Hematopoietic multipotent progenitor cell treated with erythropoietin and hydrocortisone succinate and interleukin-3 and kit ligand, for 15 days (in vitro differentiated cells): Measurements from ENCODE around the gene MUC2.
"Not testable (repeated sequence)": the region's sequence is repeated elsewhere in the genome, so short reads cannot be mapped to it uniquely, and the experiment has no call there.

Experiments
- DNase-seq: peaks from one replicate; pipeline ENCODE4 v3.0.0-alpha.2; 2015; ENCODE audit warnings: low spot score

The MUC2 gene

DNA sequence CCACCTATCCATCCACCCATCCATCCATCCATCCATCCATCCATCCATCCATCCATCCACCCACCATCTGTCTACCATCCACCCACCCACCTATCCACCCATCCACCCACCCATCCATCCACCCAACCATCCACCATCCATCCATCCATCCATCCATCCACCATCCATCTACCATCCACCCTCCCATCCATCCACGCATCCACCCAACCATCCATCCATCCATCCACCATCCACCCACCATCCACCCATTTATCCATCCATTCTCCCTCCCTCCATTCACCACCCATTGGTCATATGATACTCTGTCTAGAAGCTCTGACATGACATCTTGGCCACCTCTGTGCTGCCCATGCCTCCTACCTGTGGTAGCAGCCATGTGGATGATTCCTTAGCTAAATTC is 31.7 kb downstream of the MUC2 start:
- DNase-seq, result no peak

DNA sequence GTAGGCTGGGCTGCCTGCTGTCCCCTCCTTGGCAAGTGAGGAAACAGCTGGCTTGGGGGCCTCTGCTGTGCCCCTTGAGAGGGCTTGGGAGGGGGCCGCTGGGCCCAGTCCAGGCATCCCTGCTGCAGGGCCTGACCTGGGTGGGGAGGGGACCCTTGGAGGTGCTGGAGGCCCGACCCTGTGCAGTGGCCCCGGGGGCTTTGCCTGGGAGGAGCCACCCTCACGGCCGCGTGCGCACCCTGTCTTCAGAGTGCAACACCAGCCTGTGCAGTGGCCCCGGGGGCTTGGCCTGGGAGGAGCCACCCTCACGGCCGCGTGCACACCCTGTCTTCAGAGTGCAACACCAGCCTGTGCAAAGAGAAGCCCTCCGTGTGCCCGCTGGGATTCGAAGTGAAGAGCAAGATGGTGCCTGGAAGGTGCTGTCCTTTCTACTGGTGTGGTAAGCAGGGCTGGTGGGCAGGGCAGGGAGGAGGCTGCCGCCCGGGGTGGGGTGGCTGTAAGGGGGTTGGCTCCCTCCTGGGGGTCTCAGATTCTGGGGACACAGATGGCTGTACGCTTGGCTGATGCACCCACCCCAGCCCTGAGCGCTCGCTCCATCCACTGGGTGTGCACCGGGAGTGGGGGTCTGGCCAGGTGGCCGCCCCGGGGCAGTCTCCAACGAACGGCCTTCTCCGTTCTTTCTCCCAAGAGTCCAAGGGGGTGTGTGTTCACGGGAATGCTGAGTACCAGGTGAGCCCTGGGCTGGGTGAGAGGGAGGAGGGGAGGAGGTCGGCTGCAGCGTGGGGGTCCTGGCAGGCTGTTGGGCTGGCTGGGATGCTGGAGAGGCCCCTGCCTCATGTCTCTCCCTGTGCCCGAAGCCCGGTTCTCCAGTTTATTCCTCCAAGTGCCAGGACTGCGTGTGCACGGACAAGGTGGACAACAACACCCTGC is 32.9 kb downstream of the MUC2 start:
- DNase-seq, result no peak

DNA sequence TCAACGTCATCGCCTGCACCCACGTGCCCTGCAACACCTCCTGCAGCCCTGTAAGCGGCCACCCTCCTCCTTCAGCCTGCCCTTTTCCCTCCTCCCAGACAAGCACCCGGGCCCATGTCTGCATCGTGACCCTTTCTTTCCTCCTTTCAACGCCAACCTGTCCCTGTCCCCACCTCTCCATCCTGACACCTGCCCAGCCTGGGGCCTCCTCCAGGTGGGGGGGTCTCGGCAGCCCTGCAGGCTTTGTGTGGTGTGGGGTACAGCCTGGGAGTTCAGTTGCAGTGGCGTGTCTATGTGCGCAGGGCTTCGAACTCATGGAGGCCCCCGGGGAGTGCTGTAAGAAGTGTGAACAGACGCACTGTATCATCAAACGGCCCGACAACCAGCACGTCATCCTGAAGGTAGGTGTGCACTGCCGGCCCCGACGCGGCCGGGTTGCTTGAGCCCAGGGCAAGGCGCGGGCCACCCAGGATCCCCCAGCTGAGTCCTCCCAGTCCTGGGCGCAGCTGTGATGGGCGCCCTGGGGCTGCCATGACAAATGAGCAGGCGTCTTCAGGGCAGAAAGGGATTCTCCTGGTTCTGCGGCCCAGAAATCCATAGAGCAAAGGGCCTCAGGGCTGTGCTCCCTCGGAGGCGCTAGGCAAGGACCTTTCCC is 33.7 kb downstream of the MUC2 start:
- DNase-seq, result no peak

DNA sequence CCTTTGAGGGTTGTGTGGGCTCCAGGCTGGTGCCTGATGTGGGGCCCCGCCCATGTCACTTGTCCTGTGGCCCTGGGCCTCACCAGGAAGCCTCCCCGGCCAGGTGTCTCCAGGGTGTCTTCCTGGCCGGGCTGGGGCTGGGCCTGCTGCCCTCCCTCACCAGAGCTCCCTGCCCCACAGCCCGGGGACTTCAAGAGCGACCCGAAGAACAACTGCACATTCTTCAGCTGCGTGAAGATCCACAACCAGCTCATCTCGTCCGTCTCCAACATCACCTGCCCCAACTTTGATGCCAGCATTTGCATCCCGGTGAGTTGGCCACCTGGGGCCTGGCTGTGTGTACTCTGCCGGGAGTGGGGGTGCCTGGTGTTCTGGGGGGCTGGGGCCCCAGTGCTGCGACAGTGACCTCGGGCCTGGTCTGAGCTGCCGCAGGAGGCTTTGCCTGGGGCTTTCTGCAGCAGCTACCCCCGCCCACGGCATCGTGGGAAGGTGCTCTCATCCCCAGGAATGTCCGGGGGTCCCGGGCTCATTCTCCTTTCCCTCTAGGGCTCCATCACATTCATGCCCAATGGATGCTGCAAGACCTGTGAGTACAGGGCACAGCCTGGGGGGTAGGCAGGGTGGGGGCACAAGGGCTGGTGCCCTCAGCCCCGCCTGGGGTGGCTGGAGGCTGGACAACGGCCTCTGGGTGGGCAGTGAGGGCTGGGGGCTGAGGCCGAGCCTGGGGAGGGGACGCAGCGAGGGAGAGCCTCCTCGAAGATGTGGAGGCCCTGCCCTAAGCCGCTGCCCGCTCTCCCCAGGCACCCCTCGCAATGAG is 34.6 kb downstream of the MUC2 start:
- DNase-seq, result no peak

DNA sequence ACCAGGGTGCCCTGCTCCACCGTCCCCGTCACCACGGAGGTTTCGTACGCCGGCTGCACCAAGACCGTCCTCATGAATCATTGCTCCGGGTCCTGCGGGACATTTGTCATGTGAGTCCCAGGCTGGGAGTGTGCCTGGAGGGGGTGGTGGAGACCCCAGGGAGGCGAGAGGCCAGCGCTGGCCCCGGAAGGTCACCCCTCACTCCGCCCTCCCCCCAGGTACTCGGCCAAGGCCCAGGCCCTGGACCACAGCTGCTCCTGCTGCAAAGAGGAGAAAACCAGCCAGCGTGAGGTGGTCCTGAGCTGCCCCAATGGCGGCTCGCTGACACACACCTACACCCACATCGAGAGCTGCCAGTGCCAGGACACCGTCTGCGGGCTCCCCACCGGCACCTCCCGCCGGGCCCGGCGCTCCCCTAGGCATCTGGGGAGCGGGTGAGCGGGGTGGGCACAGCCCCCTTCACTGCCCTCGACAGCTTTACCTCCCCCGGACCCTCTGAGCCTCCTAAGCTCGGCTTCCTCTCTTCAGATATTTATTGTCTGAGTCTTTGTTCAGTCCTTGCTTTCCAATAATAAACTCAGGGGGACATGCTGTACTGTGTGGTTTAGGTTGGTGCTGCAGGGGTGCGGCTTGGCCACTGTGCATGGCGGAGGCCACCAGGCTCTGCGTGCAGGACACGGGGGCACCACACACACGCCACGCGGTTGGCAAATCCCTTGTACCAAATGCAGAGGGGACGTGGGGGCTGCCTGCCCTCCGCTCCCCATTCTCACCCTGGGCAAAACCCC is 35.4 kb downstream of the MUC2 start:
- no peak for DNase-seq

DNA sequence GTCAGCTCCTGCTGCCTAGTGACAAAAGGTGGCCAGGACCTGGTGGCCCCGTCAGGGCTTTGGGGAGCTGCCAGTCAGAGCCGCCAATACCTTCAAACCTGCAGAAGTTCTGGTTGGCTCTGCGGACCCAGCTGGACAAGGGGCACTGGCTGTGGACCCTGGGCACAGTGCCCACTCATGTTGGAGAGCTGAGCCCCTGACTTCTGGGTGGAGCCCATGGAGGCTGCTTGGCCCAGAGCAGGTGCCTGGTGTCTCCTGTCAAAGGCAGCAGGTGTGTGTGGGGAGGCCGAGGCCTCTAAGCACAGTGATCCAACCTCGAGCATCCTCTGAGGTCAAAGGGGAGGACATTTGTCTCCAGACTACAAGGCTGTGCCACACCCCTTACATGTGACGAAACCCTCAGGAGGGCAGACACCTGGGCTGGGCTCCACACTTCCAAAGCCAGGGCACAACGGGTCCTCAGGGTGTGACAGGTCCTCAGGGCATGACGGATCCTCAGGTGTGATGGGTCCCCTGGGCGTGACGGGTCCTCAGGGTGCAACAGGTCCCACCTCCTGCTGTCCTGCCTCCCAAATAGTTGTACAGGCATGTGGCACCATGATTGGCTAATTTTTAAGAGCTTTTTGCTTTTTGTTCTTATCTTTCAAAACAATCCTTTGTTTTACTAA is 37.0 kb downstream of the MUC2 start:
- DNase-seq, result no peak

DNA sequence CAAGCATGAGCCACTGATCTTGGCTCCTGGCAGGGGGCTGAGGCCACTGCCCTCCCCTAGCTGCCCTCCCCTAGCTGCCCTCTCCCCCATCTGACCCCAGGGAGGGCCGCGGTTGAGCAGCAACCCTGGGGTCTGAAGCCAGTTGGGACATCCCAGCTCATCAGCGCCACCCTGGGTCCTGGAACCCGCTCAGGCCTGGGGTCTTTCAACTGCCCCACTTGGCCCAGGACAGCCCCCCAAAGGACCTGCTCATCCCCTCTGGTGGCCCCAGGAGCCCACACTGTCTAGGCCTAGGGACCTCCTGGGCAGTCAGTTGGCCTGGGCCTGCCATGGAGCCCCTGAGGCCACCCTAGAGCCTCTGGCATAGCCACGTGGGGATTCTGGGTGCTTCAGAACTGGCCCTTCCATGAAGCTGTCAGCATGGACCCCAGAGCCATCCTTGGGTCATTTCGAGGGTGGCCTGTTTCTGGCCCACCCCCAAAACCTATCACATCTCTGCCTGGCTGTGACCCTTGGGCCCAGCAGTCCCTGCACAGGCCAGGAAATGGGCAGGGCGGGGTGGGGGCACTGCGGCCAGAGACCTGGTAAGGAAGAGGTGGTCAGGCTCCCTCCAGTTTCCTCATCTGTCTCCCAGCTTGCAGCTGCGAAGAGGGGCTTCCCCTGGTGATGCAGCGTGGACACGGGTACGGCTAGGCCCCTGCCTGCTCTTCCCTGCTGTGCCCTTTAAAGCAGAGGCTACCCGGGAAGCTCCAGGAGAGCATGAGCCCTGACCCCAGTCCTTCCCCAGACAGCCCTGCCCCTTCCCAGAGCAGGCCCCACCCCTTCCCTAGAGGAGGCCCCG is 37.9 kb downstream of the MUC2 start:
- DNase-seq, result no peak

DNA sequence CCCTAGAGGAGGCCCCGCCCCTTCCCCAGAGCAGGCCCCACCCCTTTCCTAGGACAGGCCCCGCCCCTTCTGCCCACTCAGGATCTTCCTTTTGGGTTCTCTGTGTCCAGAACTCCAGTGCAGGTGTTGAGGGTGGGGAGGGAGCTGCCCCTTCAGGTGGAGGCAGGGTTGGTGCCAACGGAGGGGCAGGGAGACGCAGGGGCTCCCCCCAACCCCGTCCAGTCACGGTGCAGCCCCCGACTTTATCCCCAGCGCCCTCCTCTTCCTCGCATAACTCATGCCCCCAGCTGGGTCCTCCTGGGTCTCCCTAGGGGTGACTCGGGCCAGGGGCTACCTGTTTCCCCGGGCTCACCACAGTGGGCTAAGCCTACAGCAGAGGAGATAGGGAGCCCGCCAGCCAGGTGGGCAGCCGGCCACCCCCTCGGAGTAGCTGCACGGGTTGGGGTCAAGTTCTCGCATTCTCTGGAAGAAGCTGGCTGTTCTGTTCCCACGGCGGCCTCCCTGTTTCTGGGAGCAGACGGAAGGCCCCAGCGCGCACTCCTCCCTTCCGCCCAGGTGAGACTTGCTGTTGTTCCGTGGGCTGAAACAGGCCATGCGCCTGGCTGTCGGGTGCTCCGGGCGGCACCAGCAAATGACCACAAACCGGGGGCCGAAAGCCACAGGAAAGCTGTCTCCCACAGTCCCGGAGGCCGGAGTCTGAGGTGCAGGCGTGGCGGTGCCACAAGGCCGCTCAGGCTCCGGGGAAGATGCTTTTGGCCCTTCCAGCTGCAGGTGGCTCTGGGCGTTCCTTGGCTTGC is 38.9 kb downstream of the MUC2 start:
- no peak for DNase-seq

DNA sequence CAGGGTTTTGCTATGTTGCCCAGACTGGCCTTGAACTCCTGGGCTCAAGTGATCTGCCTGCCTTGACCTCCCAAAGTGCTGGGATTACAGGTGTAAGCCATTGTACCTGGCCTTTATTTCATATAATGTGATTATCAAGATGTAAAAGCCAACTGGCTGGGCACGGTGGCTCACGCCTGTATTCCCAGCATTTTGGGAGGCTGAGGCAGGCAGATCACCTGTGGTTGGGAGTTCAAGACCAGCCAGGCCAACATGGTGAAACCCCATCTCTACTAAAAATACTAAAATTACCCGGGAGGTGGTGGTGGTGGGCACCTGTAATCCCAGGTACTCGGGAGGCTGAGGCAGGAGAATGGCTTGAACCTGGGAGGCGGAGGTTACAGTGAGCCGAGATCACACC is 40.6 kb downstream of the MUC2 start:
- not testable (repeated sequence) for DNase-seq

DNA sequence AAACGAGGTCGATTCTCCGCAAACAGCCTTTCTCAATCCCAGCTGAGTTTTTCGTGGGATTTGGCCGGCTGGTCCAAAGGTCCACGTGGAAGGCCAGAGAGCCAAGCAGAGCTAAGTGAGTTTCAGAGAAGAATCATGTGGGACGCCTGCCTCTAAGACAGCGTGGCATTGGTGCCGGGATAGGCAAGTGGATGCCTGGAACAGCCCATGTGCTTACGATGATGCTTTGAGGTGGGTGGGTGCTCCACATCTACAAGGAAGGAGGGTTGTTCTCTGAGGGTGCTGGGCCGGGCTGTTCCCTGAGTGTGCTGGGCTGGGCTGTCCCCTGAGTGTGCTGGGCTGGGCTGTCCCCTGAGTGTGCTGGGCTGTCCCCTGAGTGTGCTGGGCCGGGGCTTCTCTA is 41.4 kb downstream of the MUC2 start:
- DNase-seq, result no peak

DNA sequence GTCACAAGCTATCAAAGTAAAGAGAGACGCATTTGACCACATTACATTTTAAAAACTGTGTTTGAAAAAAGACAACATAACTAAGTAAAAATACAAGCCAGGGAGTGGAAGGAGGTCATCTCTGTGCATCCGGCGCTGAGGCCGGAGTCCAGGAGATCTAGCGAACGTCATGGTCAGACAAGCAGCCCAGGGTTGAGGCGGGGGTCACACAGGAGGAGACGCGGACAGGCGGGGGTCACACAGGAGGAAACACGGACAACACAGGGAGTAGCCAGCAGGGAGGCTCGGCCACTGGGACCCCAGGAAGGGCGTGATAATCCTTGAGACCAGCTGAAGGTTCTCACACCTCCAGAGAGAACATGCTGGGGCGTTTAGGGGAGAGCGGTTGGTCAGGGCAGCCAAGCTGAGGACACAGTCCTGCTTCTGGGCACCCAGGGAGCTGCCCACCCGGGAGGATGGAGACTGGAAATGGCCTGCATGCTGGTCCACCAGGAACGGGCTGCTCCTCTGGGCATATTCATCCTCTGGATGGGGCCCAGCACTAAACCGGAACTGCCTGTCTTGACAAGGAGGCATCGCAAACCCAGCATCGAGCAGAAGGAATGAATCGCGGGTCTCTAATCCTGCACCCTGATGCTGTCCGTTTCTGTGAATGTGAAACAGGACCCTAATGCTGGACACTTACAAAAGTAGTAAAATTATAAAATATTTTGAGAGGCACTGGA is 42.2 kb downstream of the MUC2 start:
- DNase-seq, result no peak

DNA sequence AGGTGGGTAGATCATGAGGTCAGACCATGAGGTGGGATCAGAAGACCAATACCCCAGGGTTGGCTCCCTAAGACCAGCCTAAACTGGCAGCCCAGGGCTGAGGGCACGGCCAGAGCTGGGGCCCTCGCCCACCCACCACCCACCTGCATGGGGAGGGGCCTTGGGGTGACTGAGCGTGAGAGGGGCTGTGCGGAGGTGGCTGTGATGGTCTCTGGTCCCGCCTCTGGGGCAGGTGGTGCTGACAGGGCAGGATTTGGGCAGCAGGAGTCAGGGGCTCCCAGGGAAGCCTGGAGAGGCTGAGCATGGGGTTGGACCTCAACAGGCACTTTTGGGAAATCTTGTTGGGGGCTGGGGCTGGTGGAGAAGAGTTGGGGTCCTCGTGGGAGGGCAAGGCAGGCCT is 43.3 kb downstream of the MUC2 start:
- DNase-seq, result no peak

DNA sequence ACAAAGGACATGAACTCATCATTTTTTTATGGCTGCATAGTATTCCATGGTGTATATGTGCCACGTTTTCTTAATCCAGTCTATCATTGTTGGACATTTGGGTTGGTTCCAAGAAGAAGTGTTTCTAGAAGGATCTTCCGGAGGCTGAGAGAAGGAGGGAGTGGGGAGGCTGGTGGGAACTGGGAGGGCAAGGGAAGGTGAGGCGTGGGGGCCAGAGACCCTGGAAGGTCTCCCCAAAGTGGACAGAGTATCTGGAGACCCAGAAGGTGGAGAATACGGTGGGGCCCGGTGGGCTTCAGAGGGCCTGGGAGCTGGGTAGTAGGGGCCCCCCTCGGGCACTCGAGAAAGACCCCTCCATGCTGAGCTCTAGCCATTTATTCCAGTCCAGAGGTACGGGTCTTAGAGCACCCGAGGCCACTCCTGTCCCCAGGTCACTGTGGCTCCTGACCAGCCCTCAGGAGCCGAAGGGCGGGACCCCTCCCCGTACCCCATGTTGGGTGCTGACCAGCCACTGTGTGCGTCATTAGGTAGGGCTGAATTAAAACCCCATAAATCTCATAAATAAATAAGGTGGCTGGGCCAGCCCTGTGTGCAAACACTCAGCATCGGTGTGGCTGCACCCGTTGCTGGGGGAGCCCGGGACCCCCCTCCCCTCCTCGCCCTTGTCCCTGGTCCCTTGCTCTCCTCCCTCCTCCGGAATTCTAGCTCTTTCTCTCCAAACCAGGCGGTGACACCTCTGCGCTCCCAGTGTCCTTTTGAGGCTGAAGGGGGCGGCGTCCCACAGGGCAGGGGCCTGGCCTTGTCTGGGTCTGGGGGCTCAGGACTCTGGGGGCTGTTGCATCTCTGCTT is 44.3 kb downstream of the MUC2 start:
- no peak for DNase-seq

DNA sequence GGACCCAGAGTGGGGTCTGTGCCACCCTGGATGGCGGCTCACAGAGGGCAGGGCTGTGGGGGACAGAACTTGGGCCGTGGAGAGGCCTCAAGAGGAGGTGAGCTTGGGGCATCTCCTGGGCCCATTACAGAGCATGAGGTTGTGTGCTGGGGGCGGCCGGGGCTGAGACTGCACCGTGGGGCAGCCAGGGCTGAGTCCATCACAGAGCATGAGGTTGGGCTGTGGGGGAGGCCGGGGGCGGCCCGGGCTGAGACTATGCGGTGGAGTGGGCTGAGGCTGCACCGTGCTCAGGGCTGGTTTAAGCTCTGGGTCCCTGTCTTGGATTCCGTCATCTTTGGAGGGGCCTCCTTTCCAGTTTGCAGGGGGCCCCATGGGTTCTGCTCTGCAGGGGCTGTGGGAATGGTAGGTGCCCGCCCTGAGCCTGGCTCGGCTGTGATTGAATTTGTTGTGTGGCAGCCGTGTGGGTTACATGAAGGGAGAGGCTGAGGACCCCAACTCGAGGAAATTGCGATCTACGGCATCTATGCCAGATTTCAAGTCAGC is 45.0 kb downstream of the MUC2 start:
- no peak for DNase-seq

DNA sequence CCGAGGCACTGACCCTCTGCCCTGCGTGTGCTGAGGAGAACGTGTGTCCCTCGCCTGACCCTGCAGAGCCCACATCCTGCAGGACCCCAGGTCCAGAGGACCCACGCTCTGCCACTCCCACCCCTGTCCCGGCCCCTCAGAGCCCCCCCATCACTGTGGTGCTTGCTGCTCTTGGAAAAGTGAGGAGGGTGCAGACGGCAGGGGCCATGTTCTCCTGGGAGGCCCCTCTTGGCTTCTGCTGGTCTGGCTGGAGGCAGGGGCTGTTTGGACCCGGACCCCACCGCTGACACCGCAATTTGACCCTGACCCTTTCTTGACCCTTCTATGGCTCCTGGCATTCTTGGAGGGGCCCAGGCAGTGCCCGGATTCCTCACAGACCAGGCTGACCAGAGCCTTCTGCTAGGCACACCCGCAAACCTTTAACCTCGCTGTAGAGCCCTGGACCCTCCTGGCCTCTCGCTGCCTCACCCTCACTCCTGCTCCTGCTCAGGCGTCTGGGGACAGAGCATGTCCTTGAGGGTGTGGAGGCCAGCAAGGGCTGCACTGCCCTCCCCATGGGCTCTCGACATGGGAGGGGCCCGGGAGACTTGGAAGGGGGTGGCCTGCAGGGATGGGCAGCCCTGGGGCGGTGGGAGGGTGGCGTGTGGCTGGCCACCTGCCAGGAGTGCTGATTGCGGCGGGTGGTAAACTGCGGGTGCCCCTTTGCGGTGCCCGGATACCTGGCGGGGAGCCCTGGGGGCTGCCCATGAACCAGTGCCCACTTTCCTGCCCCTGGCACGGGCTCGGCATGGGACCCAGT is 46.1 kb downstream of the MUC2 start:
- DNase-seq, result no peak

DNA sequence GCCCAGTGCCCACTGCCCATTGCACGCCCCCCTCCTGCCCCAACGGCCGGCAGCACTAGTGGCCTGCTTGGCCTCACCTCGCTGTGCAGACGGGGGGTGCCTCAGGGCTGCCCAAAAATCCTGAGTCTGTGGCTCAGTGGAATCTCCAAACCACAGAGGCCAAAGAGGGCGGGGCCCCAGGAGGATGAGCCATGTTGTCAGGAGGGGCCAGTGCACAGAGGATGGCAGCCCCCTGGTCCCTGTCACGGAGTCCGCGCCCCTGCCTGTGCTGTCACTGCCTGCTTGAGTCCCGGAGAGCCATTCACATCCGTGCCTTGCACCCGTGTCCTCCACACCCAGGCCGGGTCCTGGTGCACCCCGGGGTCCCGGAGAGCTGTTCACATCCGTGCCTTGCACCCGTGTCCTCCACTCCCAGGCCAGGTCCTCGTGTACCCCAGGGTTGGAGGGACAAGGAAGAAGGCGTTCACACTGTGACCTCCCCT is 46.7 kb downstream of the MUC2 start:
- no peak for DNase-seq
